Osteocyte (in vitro differentiated cells): ENCODE data around the gene PDE1C. TPM values are rescaled to one million over a fixed set of nuclear protein-coding genes. Genes with fewer than 3 reads are reported as not detected.

ENCODE experiments used
- DNase-seq: peaks from one replicate; pipeline ENCODE4 v3.0.0; 2021; ENCODE audit warnings: mixed read lengths; ENCODE audit not compliant: unreplicated experiment; ENCODE audit errors: extremely low spot score
- H3K27ac Mint-ChIP-seq: one replicate; pipeline ENCODE4 v1.8.0; 2021; ENCODE audit warnings: mild to moderate bottlenecking, mixed read lengths; ENCODE audit not compliant: unreplicated experiment
- H3K27me3 Mint-ChIP-seq: one replicate; pipeline ENCODE4 v1.8.0; 2021; ENCODE audit warnings: mixed read lengths; ENCODE audit not compliant: unreplicated experiment
- H3K36me3 Mint-ChIP-seq: one replicate; pipeline ENCODE4 v1.8.0; 2021; ENCODE audit warnings: mixed read lengths; ENCODE audit not compliant: unreplicated experiment
- H3K4me1 Mint-ChIP-seq: one replicate; pipeline ENCODE4 v1.8.0; 2021; ENCODE audit warnings: mixed read lengths; ENCODE audit not compliant: unreplicated experiment
- H3K4me3 Mint-ChIP-seq: one replicate; pipeline ENCODE4 v1.8.0; 2021; ENCODE audit warnings: mild to moderate bottlenecking, moderate library complexity, mixed read lengths; ENCODE audit not compliant: unreplicated experiment
- H3K9me3 Mint-ChIP-seq: one replicate; pipeline ENCODE4 v1.8.0; 2021; ENCODE audit warnings: mixed read lengths; ENCODE audit not compliant: unreplicated experiment
- CTCF ChIP-seq: fragments of 200-600 bp; sonication (generic); IDR thresholded peaks from 2 replicates; pipeline ENCODE4 v1.5.0; 2021; ENCODE audit warnings: antibody characterized with exemption, mild to moderate bottlenecking, moderate library complexity
- total RNA-seq: library from RNA; stranded (reverse); gene quantifications from 2 replicates; pipeline ENCODE4 v1.2.1, GENCODE V29; 2021

Gene PDE1C
- total RNA-seq, 1 donor from 2014 or later, result 187 TPM

DNA sequence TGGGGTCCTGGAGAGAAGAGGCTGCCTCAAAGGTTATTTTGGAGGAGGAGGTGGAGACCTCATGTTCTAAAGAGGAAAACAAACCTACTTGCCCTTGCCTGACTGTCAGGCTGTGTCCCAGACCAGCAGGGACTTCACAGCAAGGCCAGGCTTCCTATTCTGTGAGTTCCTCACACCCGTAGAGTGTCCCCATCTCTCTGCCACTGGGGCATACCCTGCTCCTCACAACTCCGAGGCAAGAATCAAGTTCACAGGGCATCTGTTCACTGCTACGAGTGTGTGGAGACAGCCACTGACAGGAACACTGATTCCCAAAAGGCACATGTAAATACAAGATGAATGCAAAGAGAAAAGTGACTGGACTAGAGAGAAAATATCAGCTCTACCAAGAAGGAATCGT lies 38.0 kb downstream of the PDE1C start:
- peaks cover 54% of the 10 kb centered on the region for H3K4me1 Mint-ChIP-seq

DNA sequence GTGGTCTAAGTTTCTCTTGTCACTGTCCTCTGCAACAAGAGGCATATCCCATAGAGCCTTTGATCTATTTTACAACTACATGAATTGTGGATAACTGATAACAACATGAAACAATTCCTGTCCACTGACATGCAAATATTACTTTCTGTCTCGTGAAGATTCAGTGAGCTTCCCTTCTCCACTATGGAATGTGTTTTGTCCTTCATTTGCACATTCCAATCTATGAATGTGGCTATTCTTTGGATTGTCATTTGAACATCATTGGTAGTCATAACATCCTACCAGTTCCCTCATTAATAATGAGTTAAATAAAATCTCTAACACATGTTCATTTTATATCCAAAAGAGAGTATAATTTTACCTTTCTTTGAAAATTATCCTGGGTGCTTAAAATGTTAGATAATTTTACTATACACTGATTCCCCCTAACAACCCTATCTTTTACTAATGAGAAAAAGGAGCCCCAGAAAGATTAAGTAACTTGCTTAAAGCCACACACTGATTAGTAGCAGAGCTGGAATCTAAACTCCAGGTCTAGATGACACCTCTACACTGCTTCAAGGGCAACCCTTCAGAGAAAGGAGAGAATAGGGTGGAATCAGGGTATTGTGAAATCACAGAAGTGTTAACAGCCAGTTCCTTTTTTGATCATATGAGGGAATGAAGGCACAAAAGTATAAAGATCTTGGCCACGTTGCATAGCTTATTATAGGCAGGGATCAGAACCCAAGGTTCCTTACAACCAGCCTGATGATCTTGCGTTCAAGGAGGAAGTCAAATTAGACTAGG lies 39.1 kb downstream of the PDE1C start:
- Mint-ChIP-seq H3K27me3 (no peaks in the 10 kb centered on the region), H3K4me1 (peaks cover 50% of the 10 kb centered on the region), H3K9me3 (peaks cover 5% of the 10 kb centered on the region)

More for the DNA sequence above, 38.0 kb downstream of the PDE1C start:
- DNase-seq, result no peak
- Mint-ChIP-seq H3K9me3 (peaks cover 5% of the 10 kb centered on the region), H3K4me3 (no peak overlapping the region), H3K36me3 (peaks cover 34% of the 10 kb centered on the region), H3K27me3 (no peaks in the 10 kb centered on the region), H3K27ac (no peak overlapping the region)
- TF ChIP-seq CTCF, result no peak

GRCh38 chr7:32026083-32026425 lies 44.2 kb downstream of the PDE1C start:
- no peak overlapping the region for H3K4me3 Mint-ChIP-seq
- no peaks in the 10 kb centered on the region for H3K9me3 Mint-ChIP-seq
- H3K36me3 Mint-ChIP-seq, result peaks cover 56% of the 10 kb centered on the region
- TF ChIP-seq CTCF, result no peak
- no peaks in the 10 kb centered on the region for H3K27me3 Mint-ChIP-seq
- peaks cover 48% of the 10 kb centered on the region for H3K4me1 Mint-ChIP-seq
- H3K27ac Mint-ChIP-seq, result no peak overlapping the region
- DNase-seq, result no peak

More for the DNA sequence above, 39.1 kb downstream of the PDE1C start:
- no peak for TF ChIP-seq CTCF
- no peak for DNase-seq
- H3K36me3 Mint-ChIP-seq, result peaks cover 45% of the 10 kb centered on the region
- H3K27ac Mint-ChIP-seq, result peak overlapping the region; percentile 24
- H3K4me3 Mint-ChIP-seq, result no peak overlapping the region

DNA sequence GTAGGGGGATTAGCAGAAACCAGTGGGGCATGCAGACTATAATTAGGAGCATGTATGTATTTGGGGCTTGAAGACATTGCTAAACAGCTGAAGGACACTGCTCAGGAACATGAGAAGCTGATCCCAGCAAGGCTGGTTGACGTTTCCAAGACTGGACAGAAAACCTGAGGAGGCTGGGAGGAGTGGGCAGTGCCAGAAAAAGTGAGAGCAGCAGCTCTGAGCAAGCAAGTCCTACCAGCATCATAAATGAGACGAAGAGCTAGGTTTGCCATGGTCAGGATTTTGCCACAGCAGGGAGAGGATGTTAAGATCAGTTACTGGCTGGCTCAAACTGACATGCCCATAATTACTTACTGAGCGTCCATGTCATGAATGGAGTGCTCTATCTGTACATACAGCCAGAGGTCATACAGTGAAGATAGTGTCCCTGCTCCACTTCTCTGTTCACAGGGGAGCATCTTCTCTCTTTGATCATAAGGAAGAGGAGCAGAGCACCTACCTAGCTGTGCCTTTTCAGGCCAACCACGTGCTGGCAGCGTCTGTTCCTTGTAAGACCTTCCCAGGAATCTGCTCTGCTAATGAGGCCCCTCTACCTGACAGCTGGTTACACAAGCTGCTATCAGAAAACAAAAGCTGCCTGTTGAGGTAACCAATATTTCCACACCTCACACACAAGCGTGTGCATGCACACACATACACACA lies 44.7 kb downstream of the PDE1C start:
- Mint-ChIP-seq H3K36me3 (peaks cover 53% of the 10 kb centered on the region), H3K4me1 (peaks cover 48% of the 10 kb centered on the region), H3K4me3 (no peak overlapping the region), H3K27me3 (no peaks in the 10 kb centered on the region), H3K9me3 (no peaks in the 10 kb centered on the region), H3K27ac (peak overlapping the region; percentile 12)
- no peak for DNase-seq
- TF ChIP-seq CTCF, result no peak

DNA sequence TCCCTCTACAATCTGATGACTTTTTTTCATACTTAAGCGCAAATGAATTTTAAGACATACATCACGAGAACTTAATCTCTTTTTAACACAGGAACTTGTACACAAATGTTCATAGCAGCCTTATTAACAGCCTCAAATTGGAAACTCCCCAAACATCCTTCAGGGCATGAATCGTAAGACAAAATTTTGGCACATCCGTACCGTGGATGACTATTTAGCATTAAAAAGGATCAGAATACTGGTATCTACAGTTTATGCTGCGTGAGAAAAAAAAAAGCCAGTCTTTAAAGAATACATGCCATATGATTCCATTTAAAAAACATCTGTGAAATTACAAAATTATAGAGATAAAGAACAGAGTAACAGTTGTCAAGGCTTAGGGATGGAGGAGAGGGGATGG lies 46.8 kb downstream of the PDE1C start:
- Mint-ChIP-seq H3K27me3 (no peaks in the 10 kb centered on the region), H3K9me3 (no peaks in the 10 kb centered on the region), H3K4me3 (no peak overlapping the region), H3K4me1 (peaks cover 61% of the 10 kb centered on the region), H3K27ac (no peak overlapping the region), H3K36me3 (peaks cover 48% of the 10 kb centered on the region)
- TF ChIP-seq CTCF, result no peak
- DNase-seq, result no peak
